Neuron (in vitro differentiated cells): ENCODE measurements around the gene GNAQ.

Source experiments
- H2AFZ ChIP-seq: one replicate; pipeline ENCODE4 v1.6.1; 2013; ENCODE audit warnings: low read depth, mild to moderate bottlenecking, inconsistent platforms, low read length, moderate library complexity
- H3K27me3 ChIP-seq: one replicate; pipeline ENCODE4 v1.6.1; 2013; ENCODE audit warnings: low read length; ENCODE audit not compliant: insufficient read depth
- H3K36me3 ChIP-seq: one replicate; pipeline ENCODE4 v1.6.1; 2013; ENCODE audit warnings: low read length; ENCODE audit not compliant: insufficient read depth
- H3K4me1 ChIP-seq: one replicate; pipeline ENCODE4 v1.6.1; 2013; ENCODE audit warnings: low read length; ENCODE audit not compliant: insufficient read depth
- H3K4me3 ChIP-seq: 2 replicates; pipeline ENCODE4 v1.5.1; 2013; ENCODE audit warnings: mild to moderate bottlenecking, low read length, moderate library complexity
- H3K9me3 ChIP-seq: one replicate; pipeline ENCODE4 v1.6.1; 2013; ENCODE audit warnings: low read length

GNAQ gene

GRCh38 chr9:77987880-77988525, 43.6 kb downstream of the GNAQ start:
- peaks cover 6% of the 10 kb centered on the region for H3K36me3 ChIP-seq
- H3K9me3 ChIP-seq: no peaks in the 10 kb centered on the region
- H3K27me3 ChIP-seq: no peaks in the 10 kb centered on the region
- H3K4me3 ChIP-seq: no peak overlapping the region
- H3K4me1 ChIP-seq: no peaks in the 10 kb centered on the region
- no peak overlapping the region for H2AFZ ChIP-seq

- H3K4me3 ChIP-seq: no peak overlapping the region
- H3K36me3 ChIP-seq: peaks cover 6% of the 10 kb centered on the region
- no peak overlapping the region for H2AFZ ChIP-seq
- H3K4me1 ChIP-seq: no peaks in the 10 kb centered on the region
- no peaks in the 10 kb centered on the region for H3K27me3 ChIP-seq
- H3K9me3 ChIP-seq: no peaks in the 10 kb centered on the region
Observed at GRCh38 chr9:77987081-77987656, 44.4 kb downstream of the GNAQ start.

- Histone ChIP-seq H3K36me3 (peaks cover 3% of the 10 kb centered on the region), H3K4me1 (no peaks in the 10 kb centered on the region), H3K9me3 (no peaks in the 10 kb centered on the region), H3K27me3 (no peaks in the 10 kb centered on the region), H2AFZ (no peak overlapping the region), H3K4me3 (no peak overlapping the region)
Observed at GRCh38 chr9:77985996-77986395, 45.6 kb downstream of the GNAQ start.

DNA sequence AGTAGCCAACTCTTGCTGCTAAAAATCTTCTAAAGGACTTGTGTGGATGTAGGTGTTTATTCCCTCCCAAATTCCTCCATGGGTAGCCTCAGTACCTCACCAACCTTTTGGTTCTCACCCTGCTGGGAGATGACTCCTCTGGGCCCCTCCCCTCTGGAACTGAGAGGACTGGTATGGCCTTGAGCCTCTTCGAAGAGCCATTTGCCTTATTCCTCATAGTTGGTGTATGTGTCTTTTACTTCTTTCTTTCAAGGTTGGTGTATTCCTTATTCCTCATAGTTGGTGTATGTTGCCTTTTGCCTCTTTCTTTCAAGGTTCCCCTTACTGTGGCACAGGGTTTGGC, 48.3 kb downstream of the GNAQ start:
- Histone ChIP-seq H3K36me3 (peaks cover 6% of the 10 kb centered on the region), H2AFZ (no peak overlapping the region), H3K4me1 (no peaks in the 10 kb centered on the region), H3K27me3 (no peaks in the 10 kb centered on the region), H3K9me3 (no peaks in the 10 kb centered on the region), H3K4me3 (no peak overlapping the region)

- Histone ChIP-seq H3K36me3 (peaks cover 6% of the 10 kb centered on the region), H3K27me3 (no peaks in the 10 kb centered on the region), H3K9me3 (no peaks in the 10 kb centered on the region), H3K4me1 (no peaks in the 10 kb centered on the region), H2AFZ (no peak overlapping the region), H3K4me3 (no peak overlapping the region)
Observed at GRCh38 chr9:77982581-77983319, 48.9 kb downstream of the GNAQ start.

DNA sequence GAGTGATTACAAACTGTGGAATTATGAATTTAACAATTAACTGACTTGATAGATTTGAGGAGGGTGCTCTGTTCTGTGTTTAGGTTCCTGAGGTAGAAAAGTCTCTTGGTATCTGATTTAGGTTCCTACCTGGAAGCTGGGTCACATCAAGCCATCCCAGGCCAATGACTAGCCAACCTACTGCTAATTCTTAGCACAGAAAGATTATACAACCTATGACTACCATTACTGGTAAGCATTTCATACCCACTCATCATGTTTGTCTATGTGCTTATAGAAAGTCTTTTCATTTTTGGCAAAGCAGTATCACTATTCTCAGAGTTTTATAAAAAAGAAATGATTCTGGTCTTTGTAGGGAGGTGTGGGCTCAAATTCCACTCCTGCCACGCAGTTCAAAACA, 49.7 kb downstream of the GNAQ start:
- no peaks in the 10 kb centered on the region for H3K4me1 ChIP-seq
- no peaks in the 10 kb centered on the region for H3K27me3 ChIP-seq
- H3K4me3 ChIP-seq: no peak overlapping the region
- H2AFZ ChIP-seq: no peak overlapping the region
- H3K36me3 ChIP-seq: peaks cover 6% of the 10 kb centered on the region
- H3K9me3 ChIP-seq: no peaks in the 10 kb centered on the region

DNA sequence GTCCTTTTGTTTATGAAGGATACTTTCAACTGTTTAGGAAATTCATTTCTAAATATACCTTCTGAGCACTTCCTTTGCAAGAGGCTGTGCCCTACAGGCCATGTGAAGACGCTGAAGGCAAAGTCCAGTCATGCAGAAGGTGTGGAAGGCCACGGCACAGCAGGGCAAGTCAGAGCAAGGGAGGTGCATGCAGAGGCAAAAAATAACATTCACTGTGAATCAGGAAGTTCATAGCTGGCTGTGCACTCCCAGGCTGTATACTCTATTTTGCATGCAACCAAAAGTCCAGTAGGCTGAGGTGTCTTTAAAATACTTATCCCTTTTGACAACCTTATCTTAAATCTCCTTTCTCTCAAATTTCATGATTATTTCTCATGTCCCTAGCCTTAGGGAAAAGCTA, 50.3 kb downstream of the GNAQ start:
- Histone ChIP-seq H3K4me1 (no peaks in the 10 kb centered on the region), H3K27me3 (no peaks in the 10 kb centered on the region), H3K36me3 (peaks cover 5% of the 10 kb centered on the region), H2AFZ (no peak overlapping the region), H3K4me3 (no peak overlapping the region), H3K9me3 (no peaks in the 10 kb centered on the region)

GRCh38 chr9:77980622-77981021, 51.0 kb downstream of the GNAQ start:
- no peak overlapping the region for H3K4me3 ChIP-seq
- no peak overlapping the region for H2AFZ ChIP-seq
- H3K27me3 ChIP-seq: no peaks in the 10 kb centered on the region
- no peaks in the 10 kb centered on the region for H3K4me1 ChIP-seq
- H3K9me3 ChIP-seq: no peaks in the 10 kb centered on the region
- H3K36me3 ChIP-seq: peaks cover 4% of the 10 kb centered on the region

GRCh38 chr9:77978086-77978781, 53.4 kb downstream of the GNAQ start:
- H3K36me3 ChIP-seq: peaks cover 4% of the 10 kb centered on the region
- no peak overlapping the region for H3K4me3 ChIP-seq
- no peak overlapping the region for H2AFZ ChIP-seq
- no peaks in the 10 kb centered on the region for H3K27me3 ChIP-seq
- no peaks in the 10 kb centered on the region for H3K9me3 ChIP-seq
- H3K4me1 ChIP-seq: no peaks in the 10 kb centered on the region

- H3K4me3 ChIP-seq: no peak overlapping the region
- peaks cover 4% of the 10 kb centered on the region for H3K36me3 ChIP-seq
- no peaks in the 10 kb centered on the region for H3K9me3 ChIP-seq
- H3K4me1 ChIP-seq: no peaks in the 10 kb centered on the region
- H3K27me3 ChIP-seq: no peaks in the 10 kb centered on the region
- H2AFZ ChIP-seq: no peak overlapping the region
Observed at GRCh38 chr9:77977210-77977611, 54.4 kb downstream of the GNAQ start.

DNA sequence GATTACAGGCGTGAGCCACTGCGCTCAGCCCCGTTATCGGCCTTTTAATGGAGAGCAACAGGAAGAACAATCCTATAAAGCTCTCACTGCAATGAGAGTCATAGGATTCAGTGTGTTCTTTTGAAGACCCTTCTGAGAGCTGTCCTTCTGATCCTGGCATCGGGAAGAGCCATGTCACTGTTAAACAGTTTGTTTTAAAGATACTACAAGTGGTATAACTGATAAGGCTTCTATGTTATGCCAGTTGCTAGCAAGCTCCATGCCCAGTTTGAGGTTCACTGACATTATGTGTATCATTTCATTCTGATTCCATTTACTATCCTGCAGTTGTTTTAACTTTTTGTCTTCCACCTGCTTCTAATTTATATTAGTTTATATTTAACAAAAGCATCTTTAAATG, 55.8 kb downstream of the GNAQ start:
- Histone ChIP-seq H3K27me3 (no peaks in the 10 kb centered on the region), H3K4me3 (no peak overlapping the region), H2AFZ (no peak overlapping the region), H3K4me1 (no peaks in the 10 kb centered on the region), H3K36me3 (peaks cover 4% of the 10 kb centered on the region), H3K9me3 (no peaks in the 10 kb centered on the region)

DNA sequence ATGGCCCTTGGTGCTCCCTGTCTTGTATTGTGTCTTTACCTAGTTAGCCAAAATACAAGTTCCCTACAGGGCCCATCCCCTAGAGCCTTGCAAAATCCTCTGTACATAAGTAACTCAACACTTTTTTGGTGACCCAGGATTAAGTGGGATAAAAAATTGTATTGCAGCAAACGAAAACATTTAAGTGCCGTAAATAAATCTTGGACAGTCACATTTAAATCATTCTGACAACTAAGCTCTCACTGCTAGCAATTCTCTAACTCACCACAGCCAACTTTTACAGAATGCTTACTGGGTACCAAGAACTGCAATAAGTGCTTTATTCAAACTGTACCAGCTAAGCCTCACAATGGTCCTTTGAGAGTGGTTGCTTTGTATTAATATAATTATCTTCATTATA, 56.6 kb downstream of the GNAQ start:
- H3K36me3 ChIP-seq: peaks cover 2% of the 10 kb centered on the region
- no peak overlapping the region for H3K4me3 ChIP-seq
- H3K9me3 ChIP-seq: no peaks in the 10 kb centered on the region
- H3K4me1 ChIP-seq: no peaks in the 10 kb centered on the region
- H3K27me3 ChIP-seq: no peaks in the 10 kb centered on the region
- no peak overlapping the region for H2AFZ ChIP-seq

GRCh38 chr9:77974434-77974833, 57.2 kb downstream of the GNAQ start:
- no peaks in the 10 kb centered on the region for H3K27me3 ChIP-seq
- no peak overlapping the region for H3K4me3 ChIP-seq
- no peaks in the 10 kb centered on the region for H3K9me3 ChIP-seq
- no peak overlapping the region for H2AFZ ChIP-seq
- H3K36me3 ChIP-seq: no peaks in the 10 kb centered on the region
- no peaks in the 10 kb centered on the region for H3K4me1 ChIP-seq
